ENCODE data around the gene DMD.
A peak's percentile ranks its signal among the peaks of the same experiment; 100 is the strongest.
"Not testable (repeated sequence)": the region's sequence is repeated elsewhere in the genome, so short reads cannot be mapped to it uniquely, and the experiment has no call there.

Gene DMD

GRCh38 chrX:32268207-32268606 is 943.1 kb downstream of the DMD start:
- no peak for TF ChIP-seq CTCF (IDR thresholded peaks at IDR 0.05; ENCODE audit: insufficient read depth, missing control alignments)
- DNase-seq (ENCODE audit: insufficient read length, low spot score), result no peak
- FAIRE-seq, result no peak

DNA sequence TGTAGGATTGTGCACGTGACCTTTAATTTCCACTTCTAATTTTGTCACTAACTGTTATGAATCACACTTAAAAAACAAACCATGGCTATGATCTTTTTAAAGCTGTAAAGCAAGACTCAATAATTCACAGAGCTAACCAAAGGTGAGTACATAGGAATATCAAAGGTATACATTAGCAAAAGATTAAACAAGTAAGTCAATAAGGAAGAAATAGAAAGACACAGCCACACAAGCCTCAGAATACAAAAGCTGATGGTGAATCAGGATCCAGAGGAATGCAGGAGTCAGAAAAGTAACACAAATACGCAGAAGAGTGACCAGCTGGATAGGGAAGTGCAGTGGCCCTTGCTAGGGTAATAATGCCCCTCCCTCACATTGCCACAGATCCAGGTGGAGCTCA is 943.6 kb downstream of the DMD start:
- no peak for TF ChIP-seq CTCF (IDR thresholded peaks at IDR 0.05; ENCODE audit: insufficient read depth, missing control alignments)
- FAIRE-seq (no peak), DNase-seq (ENCODE audit: insufficient read length, low spot score) (no peak)

- DNase-seq (ENCODE audit: insufficient read length, low spot score), result not testable (repeated sequence)
- TF ChIP-seq CTCF (IDR thresholded peaks at IDR 0.05; ENCODE audit: insufficient read depth, missing control alignments), result peak; percentile 45
- FAIRE-seq, result peak; percentile 48
Observed at GRCh38 chrX:32246675-32247074, 964.7 kb downstream of the DMD start.

DNA sequence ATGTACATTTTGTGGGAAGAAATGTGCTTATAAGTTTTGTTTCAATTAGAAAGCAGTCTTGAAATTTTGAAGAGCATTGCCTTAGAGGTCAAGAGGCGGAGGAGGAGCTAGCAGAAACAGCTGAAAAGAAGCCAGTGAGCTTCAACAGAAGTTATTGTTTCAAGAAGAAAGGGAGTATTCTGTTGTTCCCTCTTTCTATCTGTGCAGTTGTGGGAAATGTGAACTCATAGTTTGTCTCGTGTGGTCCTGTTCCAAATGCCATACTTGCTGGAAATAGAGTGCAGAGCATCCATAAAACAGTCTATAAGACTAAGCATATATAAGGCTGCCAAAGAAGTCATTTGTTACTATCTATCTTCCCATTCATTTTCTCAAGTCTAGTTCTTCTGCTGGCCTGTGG is 1015.7 kb downstream of the DMD start:
- no peak for FAIRE-seq
- no peak for TF ChIP-seq CTCF (IDR thresholded peaks at IDR 0.05; ENCODE audit: insufficient read depth, missing control alignments)
- DNase-seq (ENCODE audit: insufficient read length, low spot score), result no peak

- TF ChIP-seq CTCF (IDR thresholded peaks at IDR 0.05; ENCODE audit: insufficient read depth, missing control alignments), result no peak
- DNase-seq (ENCODE audit: insufficient read length, low spot score) (no peak), FAIRE-seq (no peak)
Observed at GRCh38 chrX:32191316-32191715, 1020.0 kb downstream of the DMD start.

GRCh38 chrX:32185160-32185559 is 1026.2 kb downstream of the DMD start:
- DNase-seq (ENCODE audit: insufficient read length, low spot score) (no peak), FAIRE-seq (no peak)
- TF ChIP-seq CTCF (IDR thresholded peaks at IDR 0.05; ENCODE audit: insufficient read depth, missing control alignments), result no peak

GRCh38 chrX:32183066-32183465 is 1028.3 kb downstream of the DMD start:
- no peak for TF ChIP-seq CTCF (IDR thresholded peaks at IDR 0.05; ENCODE audit: insufficient read depth, missing control alignments)
- FAIRE-seq (no peak), DNase-seq (ENCODE audit: insufficient read length, low spot score) (no peak)

Measured in D721Med (cell line).